ENCODE data around the gene PMEL. TPM values are rescaled to one million over a fixed set of nuclear protein-coding genes. Genes with fewer than 3 reads are reported as not detected.

Gene PMEL
- total and polyA plus RNA-seq, 2 donors (not counting 1 experiment from before 2014, with no cell fraction given) = 0.50 to 0.84 TPM

DNA sequence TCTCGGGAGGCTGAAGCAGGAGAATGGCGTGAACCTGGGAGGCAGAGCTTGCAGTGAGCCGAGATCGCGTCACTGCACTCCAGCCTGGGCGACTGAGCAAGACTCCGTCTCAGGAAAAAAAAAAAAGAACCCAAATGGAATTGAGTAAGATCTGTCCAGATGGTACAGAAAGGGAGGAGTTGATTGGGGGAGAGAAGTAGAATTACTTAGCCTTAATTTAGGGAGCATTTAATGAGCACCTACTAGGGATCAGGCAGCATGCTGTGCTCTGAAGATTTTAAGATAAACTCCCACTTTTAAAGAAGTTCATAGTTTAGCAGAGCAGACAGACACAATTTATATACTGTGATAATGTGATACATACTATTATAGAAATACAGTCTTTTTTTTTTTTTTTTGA, 12.6 kb upstream of the PMEL start:
- H3K36me3 ChIP-seq (ENCODE audit: control insufficient read depth, insufficient read depth, low read length) = peaks cover 8% of the 10 kb centered on the region
- peaks cover 55% of the 10 kb centered on the region for H3K79me2 ChIP-seq (ENCODE audit: control insufficient read depth, insufficient read depth, low read length)
- no peak overlapping the region for H3K27ac ChIP-seq (ENCODE audit: insufficient read depth, low read length)
- H3K4me1 ChIP-seq (ENCODE audit: control insufficient read depth, extremely low read depth, insufficient read depth, low read length) = peaks cover 2% of the 10 kb centered on the region
- no peak overlapping the region for H2AFZ ChIP-seq (ENCODE audit: low read length)
- no peaks in the 10 kb centered on the region for H3K27me3 ChIP-seq (ENCODE audit: control insufficient read depth, insufficient read depth, low read length)
- DNase-seq (ENCODE audit: low read depth in 2 of 2) = no peak
- no peak overlapping the region for H3K4me2 ChIP-seq (ENCODE audit: extremely low read depth, insufficient read depth, low read length)
- no peaks in the 10 kb centered on the region for H3K9me3 ChIP-seq (ENCODE audit: control insufficient read depth, insufficient read depth, low read depth, low read length)
- TF ChIP-seq, protein P1, sequence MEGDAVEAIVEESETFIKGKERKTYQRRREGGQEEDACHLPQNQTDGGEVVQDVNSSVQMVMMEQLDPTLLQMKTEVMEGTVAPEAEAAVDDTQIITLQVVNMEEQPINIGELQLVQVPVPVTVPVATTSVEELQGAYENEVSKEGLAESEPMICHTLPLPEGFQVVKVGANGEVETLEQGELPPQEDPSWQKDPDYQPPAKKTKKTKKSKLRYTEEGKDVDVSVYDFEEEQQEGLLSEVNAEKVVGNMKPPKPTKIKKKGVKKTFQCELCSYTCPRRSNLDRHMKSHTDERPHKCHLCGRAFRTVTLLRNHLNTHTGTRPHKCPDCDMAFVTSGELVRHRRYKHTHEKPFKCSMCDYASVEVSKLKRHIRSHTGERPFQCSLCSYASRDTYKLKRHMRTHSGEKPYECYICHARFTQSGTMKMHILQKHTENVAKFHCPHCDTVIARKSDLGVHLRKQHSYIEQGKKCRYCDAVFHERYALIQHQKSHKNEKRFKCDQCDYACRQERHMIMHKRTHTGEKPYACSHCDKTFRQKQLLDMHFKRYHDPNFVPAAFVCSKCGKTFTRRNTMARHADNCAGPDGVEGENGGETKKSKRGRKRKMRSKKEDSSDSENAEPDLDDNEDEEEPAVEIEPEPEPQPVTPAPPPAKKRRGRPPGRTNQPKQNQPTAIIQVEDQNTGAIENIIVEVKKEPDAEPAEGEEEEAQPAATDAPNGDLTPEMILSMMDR (conservative IDR thresholded peaks at IDR 0.05 in 1 of 2, IDR thresholded peaks at IDR 0.05 in 1 of 2; ENCODE audit: low read depth in 1 of 2, low read length in 2 of 2) = no peak
- no peak for TF ChIP-seq EZH2 (IDR thresholded peaks at IDR 0.05; ENCODE audit: low read length, missing control alignments)
- H3K4me3 ChIP-seq (replicated peaks in 1 of 4; ENCODE audit: control extremely low read depth in 1 of 4, insufficient read depth in 1 of 4, low read depth in 3 of 4, low read length in 4 of 4) = no peak overlapping the region
- H3K9ac ChIP-seq (ENCODE audit: insufficient read depth, low read length) = no peak overlapping the region
- H4K20me1 ChIP-seq (ENCODE audit: control insufficient read depth, extremely low read depth, insufficient read depth, low read length) = no peaks in the 10 kb centered on the region

DNA sequence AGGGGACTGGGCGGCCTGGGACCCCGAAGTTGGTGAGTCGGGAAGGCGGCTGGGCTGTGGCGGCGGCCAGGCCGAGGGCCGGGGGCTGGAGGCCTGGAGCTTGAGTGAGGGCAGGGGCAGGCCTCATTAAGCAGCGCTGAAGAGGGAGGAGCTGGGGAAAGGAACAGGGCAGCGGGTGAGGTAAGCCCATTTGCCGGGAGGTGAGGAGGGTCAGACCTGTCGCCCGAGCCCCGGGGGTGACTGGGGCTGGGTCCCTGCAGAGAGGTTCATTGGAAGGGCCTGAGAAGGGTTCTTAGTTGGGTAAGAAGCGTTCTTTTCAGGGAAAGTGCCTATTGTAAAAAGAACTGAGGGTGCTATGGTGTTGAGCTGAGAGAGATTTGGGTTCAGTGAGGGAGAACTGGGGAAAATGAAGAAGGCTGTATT, 8.5 kb upstream of the PMEL start:
- H3K27ac ChIP-seq (ENCODE audit: insufficient read depth, low read length) = peak overlapping the region; percentile 89
- peak overlapping the region; percentile 97 for H3K9ac ChIP-seq (ENCODE audit: insufficient read depth, low read length)
- peaks cover 11% of the 10 kb centered on the region for H3K4me1 ChIP-seq (ENCODE audit: control insufficient read depth, extremely low read depth, insufficient read depth, low read length)
- peak overlapping the region; percentile 42 for H3K4me2 ChIP-seq (ENCODE audit: extremely low read depth, insufficient read depth, low read length)
- peaks cover 50% of the 10 kb centered on the region for H3K79me2 ChIP-seq (ENCODE audit: control insufficient read depth, insufficient read depth, low read length)
- peak overlapping the region; percentile 91 to 97 (median 94) for H3K4me3 ChIP-seq (replicated peaks in 1 of 4; ENCODE audit: control extremely low read depth in 1 of 4, insufficient read depth in 1 of 4, low read depth in 3 of 4, low read length in 4 of 4)
- no peaks in the 10 kb centered on the region for H3K27me3 ChIP-seq (ENCODE audit: control insufficient read depth, insufficient read depth, low read length)
- no peaks in the 10 kb centered on the region for H4K20me1 ChIP-seq (ENCODE audit: control insufficient read depth, extremely low read depth, insufficient read depth, low read length)
- H3K9me3 ChIP-seq (ENCODE audit: control insufficient read depth, insufficient read depth, low read depth, low read length) = no peaks in the 10 kb centered on the region
- H3K36me3 ChIP-seq (ENCODE audit: control insufficient read depth, insufficient read depth, low read length) = peaks cover 2% of the 10 kb centered on the region
- DNase-seq (ENCODE audit: low read depth in 2 of 2) = peak; percentile 45 to 59
- H2AFZ ChIP-seq (ENCODE audit: low read length) = peak overlapping the region; percentile 54
- TF ChIP-seq EZH2 (IDR thresholded peaks at IDR 0.05; ENCODE audit: low read length, missing control alignments) = no peak
- TF ChIP-seq, protein P1 (conservative IDR thresholded peaks at IDR 0.05 in 1 of 2, IDR thresholded peaks at IDR 0.05 in 1 of 2; ENCODE audit: low read depth in 1 of 2, low read length in 2 of 2) = no peak

DNA sequence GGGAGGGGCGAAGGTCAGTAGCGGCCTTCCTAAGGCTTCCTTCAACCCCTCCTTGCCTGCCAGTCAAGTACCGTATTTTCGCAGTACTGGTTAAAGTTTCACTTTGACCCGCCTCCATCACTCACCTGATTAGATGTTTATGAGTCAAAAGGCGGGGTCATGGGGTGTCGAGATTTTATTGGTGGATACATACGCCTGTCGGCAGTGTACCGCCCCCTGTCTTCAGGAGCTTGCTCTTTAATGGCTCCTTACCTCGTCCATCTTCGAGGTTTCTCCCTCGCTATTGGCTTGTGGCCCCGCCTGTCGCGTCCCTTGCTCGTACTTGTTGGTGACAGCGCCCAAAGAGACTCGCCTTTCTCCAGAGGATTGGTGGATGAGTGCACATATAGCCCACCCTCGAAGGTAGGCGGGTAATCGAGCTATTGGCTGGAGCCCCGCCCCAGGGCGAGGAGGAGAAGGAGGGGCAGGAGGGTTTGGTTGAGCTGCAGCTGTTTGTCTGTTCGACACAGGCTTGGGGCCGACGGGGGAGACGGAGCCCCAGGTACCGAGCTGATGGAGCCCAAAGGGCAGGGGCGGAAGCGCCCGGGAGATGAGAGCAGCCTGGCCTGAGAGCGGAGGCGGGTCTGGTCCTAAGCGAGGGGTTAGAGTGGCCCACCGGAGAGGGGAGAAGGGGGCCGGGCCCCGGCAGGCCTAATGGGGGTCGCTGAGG, 7.9 kb upstream of the PMEL start, which contains the start of gene RAB5B:
Gene RAB5B (plus strand): TSS at position 480 of the 709 bp plus-strand sequence. CDS start 12,883 bp downstream, outside the sequence.
- no peaks in the 10 kb centered on the region for H3K27me3 ChIP-seq (ENCODE audit: control insufficient read depth, insufficient read depth, low read length)
- peaks cover 2% of the 10 kb centered on the region for H3K36me3 ChIP-seq (ENCODE audit: control insufficient read depth, insufficient read depth, low read length)
- H3K9me3 ChIP-seq (ENCODE audit: control insufficient read depth, insufficient read depth, low read depth, low read length) = no peaks in the 10 kb centered on the region
- peak within 1 kb of the TSS; percentile 92 for H3K4me2 ChIP-seq (ENCODE audit: extremely low read depth, insufficient read depth, low read length)
- peaks cover 49% of the 10 kb centered on the region for H3K79me2 ChIP-seq (ENCODE audit: control insufficient read depth, insufficient read depth, low read length)
- peaks cover 11% of the 10 kb centered on the region for H3K4me1 ChIP-seq (ENCODE audit: control insufficient read depth, extremely low read depth, insufficient read depth, low read length)
- DNase-seq (ENCODE audit: low read depth in 2 of 2) = peak; percentile 100
- TF ChIP-seq EZH2 (IDR thresholded peaks at IDR 0.05; ENCODE audit: low read length, missing control alignments) = no peak
- TF ChIP-seq, protein P1 (conservative IDR thresholded peaks at IDR 0.05 in 1 of 2, IDR thresholded peaks at IDR 0.05 in 1 of 2; ENCODE audit: low read depth in 1 of 2, low read length in 2 of 2) = peak; percentile 40 to 54
- peak within 1 kb of the TSS; percentile 92 to 97 (median 96) for H3K4me3 ChIP-seq (replicated peaks in 1 of 4; ENCODE audit: control extremely low read depth in 1 of 4, insufficient read depth in 1 of 4, low read depth in 3 of 4, low read length in 4 of 4)
- peak within 1 kb of the TSS; percentile 54 for H2AFZ ChIP-seq (ENCODE audit: low read length)
- peak within 1 kb of the TSS; percentile 94 for H3K27ac ChIP-seq (ENCODE audit: insufficient read depth, low read length)
- peak within 1 kb of the TSS; percentile 97 for H3K9ac ChIP-seq (ENCODE audit: insufficient read depth, low read length)
- H4K20me1 ChIP-seq (ENCODE audit: control insufficient read depth, extremely low read depth, insufficient read depth, low read length) = no peaks in the 10 kb centered on the region
